Stomach (tissue), 4 donors: ENCODE measurements around the gene CUEDC2.
A peak's percentile ranks its signal among the peaks of the same experiment; 100 is the strongest.

Source experiments
- CTCF ChIP-seq, 7 experiments: fragments of 450-650 bp in 4 of 7; fragments of 200-600 bp in 3 of 7; sonication (generic) in 3 of 7; IDR thresholded peaks; one replicate each; pipeline ENCODE4 v1.5.1; 2016 to 2019; ENCODE audit warnings: antibody characterized with exemption in 7 of 7, control low read depth in 2 of 7, mild to moderate bottlenecking in 1 of 7
- EP300 ChIP-seq: sonication (generic); formaldehyde crosslinking; IDR thresholded peaks from one replicate; pipeline ENCODE4 v1.6.1; 2017; ENCODE audit warnings: antibody characterized with exemption
- POLR2A ChIP-seq, 4 donors: fragments of 450-650 bp; IDR thresholded peaks; one replicate each; pipeline ENCODE4 v1.6.1; 2016; ENCODE audit warnings: antibody characterized with exemption in 4 of 4, control low read depth in 2 of 4, mild to moderate bottlenecking in 1 of 4, moderate library complexity in 1 of 4
- POLR2AphosphoS5 ChIP-seq, 3 donors: sonication (generic); formaldehyde crosslinking; IDR thresholded peaks; one replicate each; pipeline ENCODE4 v1.6.1; 2016; ENCODE audit warnings: antibody characterized with exemption in 3 of 3

GRCh38 chr10:102455893-102456471, 23.6 kb upstream of the CUEDC2 start:
- no peak for TF ChIP-seq POLR2A (IDR thresholded peaks at IDR 0.05)
- no peak for TF ChIP-seq CTCF (IDR thresholded peaks at IDR 0.05)
- TF ChIP-seq EP300: no peak
- TF ChIP-seq POLR2AphosphoS5 (IDR thresholded peaks at IDR 0.05): peak in 1 of 3 donors; percentile 25
